Measurements from ENCODE around the gene KDM6A.

KDM6A gene

GRCh38 chrX:44913656-44914531 is 40.9 kb downstream of the KDM6A start:
- Histone ChIP-seq H3K36me3 (ENCODE audit: insufficient read depth, low read length) (no peaks in the 10 kb centered on the region; the same call in 1 of the 2 replicates), H3K4me3 (ENCODE audit: low read depth, low read length, poor library complexity, severe bottlenecking) (no peak overlapping the region), H3K9me2 (ENCODE audit: low read depth, low read length) (no peaks in the 10 kb centered on the region), H3K27me3 (ENCODE audit: insufficient read depth, low read length) (no peaks in the 10 kb centered on the region), H3K9me3 (ENCODE audit: low read length) (no peaks in the 10 kb centered on the region), H3F3A (ENCODE audit: insufficient read depth, low read length) (no peaks in the 10 kb centered on the region), H3K4me2 (ENCODE audit: low read length) (no peak overlapping the region), H3K79me2 (ENCODE audit: insufficient read depth, low read length) (peaks cover 76% of the 10 kb centered on the region), H2AFZ (ENCODE audit: low read length) (no peak overlapping the region), H3K27ac (ENCODE audit: low read depth, low read length, poor library complexity, severe bottlenecking) (no peak overlapping the region), H4K20me1 (ENCODE audit: insufficient read depth, low read length) (no peaks in the 10 kb centered on the region), H3K9ac (ENCODE audit: low read length) (no peak overlapping the region), H3K4me1 (ENCODE audit: insufficient read depth, low read length, severe bottlenecking) (peaks cover 27% of the 10 kb centered on the region)
- TF ChIP-seq, protein P1, sequence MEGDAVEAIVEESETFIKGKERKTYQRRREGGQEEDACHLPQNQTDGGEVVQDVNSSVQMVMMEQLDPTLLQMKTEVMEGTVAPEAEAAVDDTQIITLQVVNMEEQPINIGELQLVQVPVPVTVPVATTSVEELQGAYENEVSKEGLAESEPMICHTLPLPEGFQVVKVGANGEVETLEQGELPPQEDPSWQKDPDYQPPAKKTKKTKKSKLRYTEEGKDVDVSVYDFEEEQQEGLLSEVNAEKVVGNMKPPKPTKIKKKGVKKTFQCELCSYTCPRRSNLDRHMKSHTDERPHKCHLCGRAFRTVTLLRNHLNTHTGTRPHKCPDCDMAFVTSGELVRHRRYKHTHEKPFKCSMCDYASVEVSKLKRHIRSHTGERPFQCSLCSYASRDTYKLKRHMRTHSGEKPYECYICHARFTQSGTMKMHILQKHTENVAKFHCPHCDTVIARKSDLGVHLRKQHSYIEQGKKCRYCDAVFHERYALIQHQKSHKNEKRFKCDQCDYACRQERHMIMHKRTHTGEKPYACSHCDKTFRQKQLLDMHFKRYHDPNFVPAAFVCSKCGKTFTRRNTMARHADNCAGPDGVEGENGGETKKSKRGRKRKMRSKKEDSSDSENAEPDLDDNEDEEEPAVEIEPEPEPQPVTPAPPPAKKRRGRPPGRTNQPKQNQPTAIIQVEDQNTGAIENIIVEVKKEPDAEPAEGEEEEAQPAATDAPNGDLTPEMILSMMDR (IDR thresholded peaks at IDR 0.05; ENCODE audit: low read length) = no peak
- no peak for TF ChIP-seq EZH2 (IDR thresholded peaks at IDR 0.05; ENCODE audit: borderline replicate concordance, low read length)

GRCh38 chrX:44914532-44915198 is 41.7 kb downstream of the KDM6A start:
- Histone ChIP-seq H4K20me1 (ENCODE audit: insufficient read depth, low read length) (no peaks in the 10 kb centered on the region), H3F3A (ENCODE audit: insufficient read depth, low read length) (no peaks in the 10 kb centered on the region), H3K36me3 (ENCODE audit: insufficient read depth, low read length) (no peaks in the 10 kb centered on the region; the same call in 1 of the 2 replicates), H3K4me2 (ENCODE audit: low read length) (no peak overlapping the region), H3K4me1 (ENCODE audit: insufficient read depth, low read length, severe bottlenecking) (peaks cover 27% of the 10 kb centered on the region), H3K27ac (ENCODE audit: low read depth, low read length, poor library complexity, severe bottlenecking) (no peak overlapping the region), H3K9me2 (ENCODE audit: low read depth, low read length) (no peaks in the 10 kb centered on the region), H3K9me3 (ENCODE audit: low read length) (no peaks in the 10 kb centered on the region), H3K27me3 (ENCODE audit: insufficient read depth, low read length) (no peaks in the 10 kb centered on the region), H3K4me3 (ENCODE audit: low read depth, low read length, poor library complexity, severe bottlenecking) (no peak overlapping the region), H3K9ac (ENCODE audit: low read length) (no peak overlapping the region), H3K79me2 (ENCODE audit: insufficient read depth, low read length) (peaks cover 74% of the 10 kb centered on the region), H2AFZ (ENCODE audit: low read length) (no peak overlapping the region)
- TF ChIP-seq, protein P1 (IDR thresholded peaks at IDR 0.05; ENCODE audit: low read length) = no peak

DNA sequence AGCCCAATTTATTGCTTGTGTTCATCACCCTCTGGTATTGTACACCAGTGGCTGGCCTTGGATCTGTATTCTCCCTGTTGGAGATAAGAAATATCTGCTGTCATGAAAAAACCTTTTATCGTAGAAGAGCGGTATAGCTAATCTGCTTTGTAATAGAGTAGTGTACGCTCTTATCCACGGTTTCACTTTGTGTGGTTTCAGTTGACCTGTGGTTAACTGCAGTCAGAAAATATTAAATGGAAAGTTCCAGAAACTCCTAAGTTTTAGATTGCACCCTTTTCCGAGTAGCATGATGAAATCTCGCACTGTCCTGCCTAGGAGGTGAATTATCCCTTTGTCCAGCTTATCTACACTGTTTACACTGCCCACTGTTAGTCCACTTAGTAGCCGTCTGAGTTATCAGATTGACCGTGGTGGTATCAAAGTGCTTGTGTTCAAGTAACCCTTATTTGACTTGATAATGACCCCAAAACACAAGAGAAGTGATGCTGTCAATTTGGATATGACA is 42.4 kb downstream of the KDM6A start:
- Histone ChIP-seq H3F3A (ENCODE audit: insufficient read depth, low read length) (no peaks in the 10 kb centered on the region), H3K4me1 (ENCODE audit: insufficient read depth, low read length, severe bottlenecking) (peaks cover 27% of the 10 kb centered on the region), H3K9me3 (ENCODE audit: low read length) (no peaks in the 10 kb centered on the region), H3K4me3 (ENCODE audit: low read depth, low read length, poor library complexity, severe bottlenecking) (no peak overlapping the region), H4K20me1 (ENCODE audit: insufficient read depth, low read length) (no peaks in the 10 kb centered on the region), H3K27me3 (ENCODE audit: insufficient read depth, low read length) (no peaks in the 10 kb centered on the region), H3K9me2 (ENCODE audit: low read depth, low read length) (no peaks in the 10 kb centered on the region), H3K36me3 (ENCODE audit: insufficient read depth, low read length) (no peaks in the 10 kb centered on the region; the same call in 1 of the 2 replicates), H2AFZ (ENCODE audit: low read length) (no peak overlapping the region), H3K79me2 (ENCODE audit: insufficient read depth, low read length) (peaks cover 73% of the 10 kb centered on the region), H3K9ac (ENCODE audit: low read length) (no peak overlapping the region), H3K4me2 (ENCODE audit: low read length) (no peak overlapping the region), H3K27ac (ENCODE audit: low read depth, low read length, poor library complexity, severe bottlenecking) (no peak overlapping the region)
- no peak for TF ChIP-seq EZH2 (IDR thresholded peaks at IDR 0.05; ENCODE audit: borderline replicate concordance, low read length)
- TF ChIP-seq, protein P1 (IDR thresholded peaks at IDR 0.05; ENCODE audit: low read length) = no peak
